GM23338 (cell line): ENCODE measurements around the gene ABR.

Experiments
- CREB1 ChIP-seq: fragments of 250-450 bp; sonication (Bioruptor Pico); IDR thresholded peaks from 2 replicates; pipeline ENCODE4 v1.5.0; 2020; ENCODE audit warnings: low read depth, mild to moderate bottlenecking, moderate library complexity
- CTCF ChIP-seq, 2 experiments: fragments of 200-600 bp in 1 of 2; sonication (generic) in 1 of 2; conservative IDR thresholded peaks; 2 replicates each; pipeline versions ENCODE4 v1.5.1 to v1.6.1; 2016 to 2017; ENCODE audit warnings: antibody characterized with exemption in 2 of 2, low read depth in 2 of 2, mild to moderate bottlenecking in 2 of 2, moderate library complexity in 1 of 2
- EZH2 ChIP-seq: fragments of 200-600 bp; sonication (generic); IDR thresholded peaks from one replicate; pipeline ENCODE4 v1.8.0; 2017; ENCODE audit warnings: antibody characterized with exemption, mild to moderate bottlenecking, low read depth; ENCODE audit not compliant: unreplicated experiment
- EZH2phosphoT487 ChIP-seq: fragments of 200-600 bp; sonication (generic); IDR thresholded peaks from one replicate; pipeline ENCODE4 v1.8.1; 2018; ENCODE audit warnings: antibody characterized with exemption; ENCODE audit not compliant: unreplicated experiment
- REST ChIP-seq: IDR thresholded peaks from one replicate; pipeline ENCODE4 v1.6.1; 2018; ENCODE audit warnings: antibody characterized with exemption; ENCODE audit not compliant: unreplicated experiment

GRCh38 chr17:1196946-1197345, 17.2 kb upstream of the ABR start:
- TF ChIP-seq EZH2phosphoT487 (no peak), REST (no peak), CTCF (conservative IDR thresholded peaks at IDR 0.05; ENCODE audit: low read depth in 2 of 2) (no peak), EZH2 (no peak), CREB1 (no peak)
